Uterus (tissue), 2 donors: ENCODE results near the gene FOXS1.
"Not testable (repeated sequence)": the region's sequence is repeated elsewhere in the genome, so short reads cannot be mapped to it uniquely, and the experiment has no call there.

Source experiments
- CTCF ChIP-seq, 4 experiments: fragments of 200-600 bp in 2 of 4; fragments of 450-650 bp in 2 of 4; sonication (generic) in 2 of 4; IDR thresholded peaks; one replicate each; pipeline ENCODE4 v1.5.1; 2016 to 2019; ENCODE audit warnings: antibody characterized with exemption in 4 of 4, mild to moderate bottlenecking in 2 of 4, moderate library complexity in 1 of 4
- POLR2A ChIP-seq, 2 donors: fragments of 450-650 bp; IDR thresholded peaks; one replicate each; pipeline ENCODE4 v1.6.1; 2016; ENCODE audit warnings: antibody characterized with exemption in 2 of 2, mild to moderate bottlenecking in 1 of 2, moderate library complexity in 1 of 2

GRCh38 chr20:31828016-31828415 lies 17.4 kb downstream of the FOXS1 start:
- TF ChIP-seq CTCF, POLR2A (IDR thresholded peaks at IDR 0.05): not testable (repeated sequence)
